Measurements from ENCODE around the gene KATNB1.
"Not testable (repeated sequence)": the region's sequence is repeated elsewhere in the genome, so short reads cannot be mapped to it uniquely, and the experiment has no call there.

Gene KATNB1

GRCh38 chr16:57727610-57728009, 8.0 kb upstream of the KATNB1 start:
- no peak for DNase-seq

DNA sequence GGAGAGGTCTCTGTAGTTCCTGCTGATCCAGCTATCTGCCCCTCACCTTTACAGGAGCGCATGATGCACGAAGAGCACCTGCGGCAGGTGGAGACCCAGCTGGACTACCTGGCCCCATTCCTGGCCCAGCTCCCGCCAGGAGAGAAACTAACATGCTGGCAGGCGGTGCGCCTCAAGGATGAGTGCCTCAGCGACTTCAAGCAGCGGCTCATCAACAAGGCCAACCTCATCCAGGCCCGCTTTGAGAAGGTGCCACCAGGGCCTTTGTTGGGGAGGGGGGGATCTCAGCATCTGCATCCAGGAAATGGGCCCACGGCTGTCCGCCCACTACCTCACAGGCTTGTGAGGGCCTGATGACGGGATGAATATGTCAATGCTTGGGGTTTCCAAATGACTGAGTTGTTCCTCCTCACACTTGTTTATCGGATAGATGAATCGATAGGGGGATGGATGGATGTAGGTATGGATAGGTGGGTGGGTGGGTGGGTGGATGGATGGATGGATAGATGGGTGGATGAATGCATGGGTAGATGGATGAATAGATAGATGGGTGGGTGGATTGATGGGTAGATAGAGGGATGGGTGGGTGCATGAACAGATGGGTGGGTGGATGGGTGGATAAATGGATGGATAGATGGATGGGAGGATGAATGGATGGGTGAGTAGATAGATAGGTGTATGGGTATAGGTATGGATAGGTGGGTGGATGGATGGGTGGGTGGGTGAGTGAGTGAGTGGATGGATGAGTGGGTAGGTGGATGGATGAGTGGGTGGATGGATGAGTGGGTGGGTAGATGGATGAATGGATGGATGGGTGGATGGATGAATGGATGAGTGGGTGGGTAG, 7.0 kb upstream of the KATNB1 start:
- no peak for DNase-seq

GRCh38 chr16:57729182-57729484, 6.4 kb upstream of the KATNB1 start:
- no peak for DNase-seq

- not testable (repeated sequence) for DNase-seq
These were observed 5.7 kb upstream of the KATNB1 start for GRCh38 chr16:57729852-57730251.

DNA sequence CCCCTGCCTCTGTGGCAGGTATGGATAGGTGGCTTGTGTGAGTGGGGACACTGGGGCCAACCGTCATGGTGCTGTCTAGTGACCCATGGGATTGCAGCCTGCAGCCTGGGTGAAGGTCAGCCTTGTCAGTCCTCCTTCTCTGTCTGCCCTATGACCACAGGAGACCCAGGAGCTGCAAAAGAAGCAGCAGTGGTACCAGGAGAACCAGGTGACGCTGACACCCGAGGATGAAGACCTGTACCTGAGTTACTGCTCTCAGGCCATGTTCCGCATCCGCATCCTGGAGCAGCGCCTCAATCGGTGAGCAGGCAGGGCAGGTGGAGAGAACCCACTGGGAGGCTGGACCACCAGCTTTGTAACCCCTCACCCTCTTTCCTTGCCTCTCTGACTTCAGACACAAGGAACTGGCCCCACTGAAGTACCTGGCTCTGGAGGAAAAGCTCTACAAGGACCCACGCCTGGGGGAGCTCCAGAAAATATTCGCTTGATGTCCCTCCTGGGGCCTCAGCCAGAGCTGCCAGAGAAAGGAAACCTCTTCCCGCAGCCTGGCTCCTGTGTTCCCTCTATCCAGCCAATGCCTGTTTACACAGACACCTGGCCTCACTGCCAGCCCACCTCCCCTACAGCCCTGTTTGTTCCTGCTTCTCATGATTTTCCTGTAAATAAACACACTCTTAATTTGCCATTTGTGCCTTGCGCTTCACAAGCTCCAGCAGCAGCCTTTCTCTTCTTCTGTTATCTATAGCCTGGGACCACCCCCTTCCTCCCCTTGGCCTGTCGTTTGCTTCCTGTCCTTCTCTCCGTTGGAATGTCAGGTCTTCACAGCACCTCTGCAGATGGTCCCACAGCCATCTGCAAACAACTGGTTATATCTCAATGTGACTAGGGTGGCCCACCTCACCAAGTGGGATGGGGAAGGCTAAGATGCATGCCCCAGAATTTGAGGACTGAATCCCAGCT, 4.5 kb upstream of the KATNB1 start:
- no peak for DNase-seq

DNA sequence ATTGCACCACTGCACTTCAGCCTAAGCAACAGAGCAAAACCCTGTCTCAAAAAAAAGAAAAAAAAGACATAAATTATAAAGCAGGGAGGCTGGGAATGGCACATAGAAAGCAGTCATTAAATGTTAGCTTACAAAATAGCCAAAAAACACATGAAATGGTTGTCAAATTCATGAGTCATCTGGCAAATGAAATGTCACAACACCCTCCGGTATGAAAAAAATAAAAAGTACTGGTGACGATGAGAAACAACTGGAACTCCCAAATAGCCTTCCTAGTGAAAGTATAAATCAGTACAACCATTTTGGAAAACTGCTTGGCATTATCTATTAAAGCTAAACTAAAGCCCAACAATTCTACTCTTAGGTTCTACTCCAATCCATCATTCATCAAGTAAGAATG, 3.5 kb upstream of the KATNB1 start:
- DNase-seq, result no peak

DNA sequence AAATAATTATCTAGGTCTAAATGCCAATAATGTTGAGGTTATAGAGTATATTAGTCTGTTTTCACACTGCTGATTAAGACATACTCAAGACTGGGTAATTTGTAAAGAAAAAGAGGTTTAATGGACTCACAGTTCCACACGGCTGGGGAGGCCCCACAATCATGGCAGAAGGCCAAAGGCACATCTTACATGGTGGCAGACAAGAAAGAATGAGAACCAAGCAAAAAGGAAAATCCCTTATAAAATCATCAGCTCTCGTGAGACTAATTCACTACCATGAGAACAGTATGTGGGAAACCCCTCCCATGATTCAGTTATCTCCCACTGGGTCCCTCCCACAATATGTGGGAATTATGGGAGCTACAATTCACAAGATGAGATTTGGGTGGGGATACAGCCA, 2.9 kb upstream of the KATNB1 start:
- DNase-seq, result no peak

DNA sequence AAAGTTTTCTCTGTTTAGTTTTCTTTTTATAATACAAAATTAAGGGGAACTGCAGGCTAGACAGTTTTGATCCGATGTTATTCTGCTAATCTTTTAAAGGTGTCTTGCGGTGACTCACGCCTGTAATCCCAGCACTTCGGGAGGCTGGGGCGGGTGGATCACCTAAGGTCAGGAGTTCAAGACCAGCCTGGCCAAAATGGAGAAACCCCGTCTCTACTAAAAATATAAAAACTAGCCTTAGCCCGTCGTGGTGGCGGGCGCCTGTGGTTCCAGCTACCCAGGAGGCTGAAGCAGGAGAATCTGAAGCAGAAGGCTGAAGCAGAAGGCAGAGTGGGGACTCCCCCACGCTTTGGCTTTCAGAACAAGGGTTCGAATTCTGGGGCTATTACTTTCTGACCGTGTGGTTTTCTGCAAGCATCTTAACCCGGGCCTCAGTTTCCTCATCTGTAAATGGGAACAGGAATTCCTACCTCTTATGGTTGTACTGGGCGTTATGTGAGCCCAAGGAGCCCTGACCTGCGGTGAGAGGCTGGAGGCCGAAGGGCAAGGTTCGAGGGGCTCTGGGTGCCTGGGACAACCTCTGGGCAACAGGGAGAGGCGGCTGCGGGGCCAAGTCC, 1.2 kb upstream of the KATNB1 start:
- no peak for DNase-seq

DNA sequence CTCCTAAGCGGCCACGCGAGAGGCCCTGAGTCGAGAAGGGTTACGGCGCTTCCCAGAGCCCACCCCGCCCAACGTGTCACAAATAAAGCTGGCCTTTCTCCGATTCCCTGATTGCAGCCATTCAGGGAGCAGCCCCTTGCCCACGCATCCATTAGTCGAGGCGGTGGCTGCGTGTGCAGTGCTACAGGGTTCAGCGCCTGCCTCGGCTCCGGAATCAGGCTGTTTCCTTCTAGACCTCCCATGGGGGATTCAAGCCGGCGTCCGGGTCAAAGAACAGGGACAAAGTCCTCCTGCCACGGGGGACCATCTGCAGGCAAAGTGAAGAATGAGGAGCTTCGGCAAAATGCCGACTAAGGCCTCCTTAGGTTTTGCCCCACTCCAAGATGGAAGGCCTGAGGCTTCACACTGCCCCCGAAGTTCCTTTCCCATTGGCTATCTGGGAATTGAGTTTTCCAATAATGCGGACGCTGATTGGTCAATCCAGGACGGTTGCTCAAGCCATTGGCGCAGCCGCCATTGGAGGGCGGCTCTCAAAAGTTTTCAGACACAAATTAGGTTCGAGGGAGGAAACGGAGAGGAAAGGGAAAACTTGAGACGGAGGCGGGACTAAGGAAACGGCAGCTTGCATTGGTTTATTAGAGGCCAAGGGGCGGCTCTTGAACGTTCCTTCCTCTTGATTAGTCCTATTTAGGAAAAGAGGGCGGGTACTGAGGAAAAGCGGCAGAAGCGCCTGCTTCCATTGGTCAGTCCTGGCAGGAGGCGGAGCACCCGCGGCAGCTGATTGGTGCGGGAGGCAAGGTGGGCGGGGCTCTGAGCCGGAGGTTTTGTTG, 430 bp upstream of the KATNB1 start:
- DNase-seq, result peak; percentile 100

- DNase-seq, result peak; percentile 82
These were observed 1.1 kb downstream of the KATNB1 start for GRCh38 chr16:57736419-57737351.

DNA sequence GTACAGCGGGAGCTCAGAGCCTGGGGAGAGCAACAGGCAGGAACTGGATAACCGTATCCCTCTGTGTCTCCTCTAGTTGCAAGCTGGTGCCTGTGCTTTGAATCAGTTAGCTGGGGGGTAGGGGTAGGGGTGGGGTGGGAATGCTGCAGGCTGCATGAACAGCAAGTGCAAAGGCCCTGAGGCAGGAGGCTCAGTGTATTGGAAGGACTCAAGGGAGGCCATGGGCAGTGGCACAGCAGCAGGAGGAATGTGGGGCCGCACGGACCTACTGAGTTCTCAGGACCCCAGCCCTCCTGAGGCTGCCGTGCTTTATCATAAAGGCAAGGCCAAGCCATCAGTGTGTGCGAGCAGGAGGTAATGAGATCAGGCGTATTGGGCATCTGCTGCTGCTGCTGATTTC, 3.3 kb downstream of the KATNB1 start:
- DNase-seq, result no peak

- DNase-seq, result no peak
These were observed 4.3 kb downstream of the KATNB1 start for GRCh38 chr16:57739756-57740422.

- DNase-seq, result no peak
These were observed 5.0 kb downstream of the KATNB1 start for GRCh38 chr16:57740423-57741071.

GRCh38 chr16:57741660-57742191, 6.2 kb downstream of the KATNB1 start:
- DNase-seq, result no peak

GRCh38 chr16:57742543-57742942, 7.0 kb downstream of the KATNB1 start:
- DNase-seq, result no peak

GRCh38 chr16:57743458-57743857, 7.9 kb downstream of the KATNB1 start:
- DNase-seq, result no peak

GRCh38 chr16:57743886-57744641, 8.5 kb downstream of the KATNB1 start:
- no peak for DNase-seq

GRCh38 chr16:57744642-57744903, 9.0 kb downstream of the KATNB1 start:
- DNase-seq, result no peak

- DNase-seq, result no peak
These were observed 10.2 kb downstream of the KATNB1 start for GRCh38 chr16:57745768-57746167.

DNA sequence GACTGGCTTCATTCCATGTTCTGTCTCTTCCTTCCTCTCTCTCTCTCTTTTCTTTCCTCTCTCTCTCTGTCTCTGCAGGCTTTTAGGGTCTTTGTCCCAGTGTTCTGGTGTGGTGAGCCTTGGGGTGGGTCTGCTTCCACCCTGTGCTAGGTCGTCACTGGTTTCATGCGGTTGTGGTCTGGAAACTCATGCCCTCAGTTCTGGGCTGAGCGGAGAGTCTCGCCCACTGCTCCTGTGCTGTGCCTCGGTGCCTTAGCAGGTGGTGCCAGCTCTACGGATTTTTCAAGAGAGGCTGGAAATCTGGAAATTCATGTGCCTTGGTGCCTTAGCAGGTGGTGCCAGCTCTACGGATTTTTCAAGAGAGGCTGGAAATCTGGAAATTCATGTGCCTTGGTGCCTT, 10.7 kb downstream of the KATNB1 start:
- not testable (repeated sequence) for DNase-seq

All from kidney glomerular epithelial cell (primary cell).